Body of pancreas (tissue), 4 donors: ENCODE measurements around the gene PIP5KL1. TPM values are rescaled to one million over a fixed set of nuclear protein-coding genes. Genes with fewer than 3 reads are reported as not detected.

Experiments
- ATAC-seq: fragments of 150-250 bp; one replicate; pipeline ENCODE4 v1.9.1; 2016
- DNase-seq, 4 donors: peaks; one replicate each; pipeline ENCODE4 v3.0.0-alpha.2; 2019
- H3K27ac ChIP-seq, 4 donors: fragments of 200-600 bp; sonication (generic); 1 replicate in 3 of 4; 2 replicates in 1 of 4; pipeline versions ENCODE4 v1.5.1 to v1.6.1; 2016 to 2019; ENCODE audit warnings: mild to moderate bottlenecking in 1 of 4, mixed read lengths in 1 of 4, moderate library complexity in 1 of 4
- H3K27me3 ChIP-seq, 2 donors: fragments of 200-600 bp; sonication (generic); one replicate each; pipeline ENCODE4 v1.6.0; 2016; ENCODE audit warnings: mild to moderate bottlenecking in 1 of 2
- H3K36me3 ChIP-seq, 2 donors: fragments of 200-600 bp; sonication (generic); replicated peaks in 1 of 2; 2 replicates each; pipeline ENCODE4 v1.5.1; 2016; ENCODE audit warnings: low read depth in 2 of 2; ENCODE audit not compliant: insufficient read depth in 1 of 2
- H3K4me1 ChIP-seq: fragments of 200-600 bp; sonication (generic); one replicate; pipeline ENCODE4 v1.6.0; 2016
- H3K4me3 ChIP-seq, 2 donors: fragments of 200-600 bp; sonication (generic); 1 replicate in 1 of 2; 2 replicates in 1 of 2; pipeline ENCODE4 v1.5.1; 2016 to 2019
- H3K9me3 ChIP-seq, 3 donors: fragments of 200-600 bp; sonication (generic); 1 replicate in 2 of 3; 2 replicates in 1 of 3; pipeline ENCODE4 v1.5.1; 2016
- POLR2A ChIP-seq, 3 donors: fragments of 450-650 bp; IDR thresholded peaks; one replicate each; pipeline ENCODE4 v1.6.1; 2016; ENCODE audit warnings: antibody characterized with exemption in 3 of 3, mild to moderate bottlenecking in 2 of 3
- WGBS, 2 donors: methylation state at CpG; one replicate each; pipeline ENCODE4 v1.1.5; 2017; 5-methylcytosine and 5-hydroxymethylcytosine counted together
- intact Hi-C: fragments of 100-400 bp; cut with DNase I; formaldehyde crosslinking; loops from one replicate; pipeline ENCODE4 v1.15.1; 2023
- total RNA-seq, 2 donors: library from RNA; depleted of rRNA; stranded (reverse); fragments of >200 nt; gene quantifications; one replicate each; pipeline ENCODE4 v1.1.0, GENCODE V29; 2016
- TF ChIP-seq, protein P1 (sequence below), 7 experiments: fragments of 450-650 bp in 4 of 7; fragments of 200-600 bp in 3 of 7; sonication (generic) in 3 of 7; IDR thresholded peaks; one replicate each; pipeline ENCODE4 v1.5.1; 2016 to 2019; ENCODE audit warnings: antibody characterized with exemption in 7 of 7

Gene PIP5KL1
- total RNA-seq, 2 donors from 2014 or later: 1.3 to 2.6 TPM

- ATAC-seq: peak; percentile 45
- Histone ChIP-seq H3K9me3 (no peaks in the 10 kb centered on the region), H3K4me3 (no peak overlapping the region), H3K36me3 (no peaks in the 10 kb centered on the region), H3K27me3 (no peaks in the 10 kb centered on the region), H3K4me1 (peaks cover 35% of the 10 kb centered on the region), H3K27ac (no peak overlapping the region)
- TF ChIP-seq, protein P1, sequence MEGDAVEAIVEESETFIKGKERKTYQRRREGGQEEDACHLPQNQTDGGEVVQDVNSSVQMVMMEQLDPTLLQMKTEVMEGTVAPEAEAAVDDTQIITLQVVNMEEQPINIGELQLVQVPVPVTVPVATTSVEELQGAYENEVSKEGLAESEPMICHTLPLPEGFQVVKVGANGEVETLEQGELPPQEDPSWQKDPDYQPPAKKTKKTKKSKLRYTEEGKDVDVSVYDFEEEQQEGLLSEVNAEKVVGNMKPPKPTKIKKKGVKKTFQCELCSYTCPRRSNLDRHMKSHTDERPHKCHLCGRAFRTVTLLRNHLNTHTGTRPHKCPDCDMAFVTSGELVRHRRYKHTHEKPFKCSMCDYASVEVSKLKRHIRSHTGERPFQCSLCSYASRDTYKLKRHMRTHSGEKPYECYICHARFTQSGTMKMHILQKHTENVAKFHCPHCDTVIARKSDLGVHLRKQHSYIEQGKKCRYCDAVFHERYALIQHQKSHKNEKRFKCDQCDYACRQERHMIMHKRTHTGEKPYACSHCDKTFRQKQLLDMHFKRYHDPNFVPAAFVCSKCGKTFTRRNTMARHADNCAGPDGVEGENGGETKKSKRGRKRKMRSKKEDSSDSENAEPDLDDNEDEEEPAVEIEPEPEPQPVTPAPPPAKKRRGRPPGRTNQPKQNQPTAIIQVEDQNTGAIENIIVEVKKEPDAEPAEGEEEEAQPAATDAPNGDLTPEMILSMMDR (IDR thresholded peaks at IDR 0.05): no peak
- TF ChIP-seq POLR2A (IDR thresholded peaks at IDR 0.05): no peak
- DNase-seq: peak; percentile 68 to 89 (median 78)
- 4% methylated on average over 18 to 39 of the region's 56 CpGs for WGBS, 2 donors
- intact Hi-C loops: no loop called here
These were observed 3.2 kb downstream of the PIP5KL1 start for GRCh38 chr9:127927201-127927987.

DNA sequence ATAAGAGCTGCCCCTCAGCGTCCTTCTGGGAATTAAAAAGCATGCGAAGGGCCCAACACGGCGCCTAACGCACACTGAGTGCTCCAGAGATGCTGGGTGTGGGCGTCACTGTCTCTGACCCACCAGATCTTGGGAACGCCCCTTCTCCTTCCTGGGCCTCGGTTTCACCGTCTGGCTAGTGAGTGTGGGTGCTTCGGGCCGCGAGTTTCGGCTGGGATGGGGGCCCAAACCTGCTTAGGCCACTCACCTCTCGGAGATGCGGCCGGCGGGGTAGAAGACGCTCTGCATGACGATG is 3.7 kb downstream of the PIP5KL1 start:
- Histone ChIP-seq H3K4me1 (peaks cover 37% of the 10 kb centered on the region), H3K27me3 (no peaks in the 10 kb centered on the region), H3K9me3 (no peaks in the 10 kb centered on the region), H3K27ac (no peak overlapping the region), H3K36me3 (no peaks in the 10 kb centered on the region), H3K4me3 (no peak overlapping the region)
- WGBS, 2 donors: 14 to 30% methylated on average over 12 to 19 of the region's 19 CpGs
- TF ChIP-seq, protein P1 (IDR thresholded peaks at IDR 0.05): no peak
- TF ChIP-seq POLR2A (IDR thresholded peaks at IDR 0.05): no peak
- ATAC-seq (no peak), DNase-seq (no peak)
- intact Hi-C loops: no loop called here

DNA sequence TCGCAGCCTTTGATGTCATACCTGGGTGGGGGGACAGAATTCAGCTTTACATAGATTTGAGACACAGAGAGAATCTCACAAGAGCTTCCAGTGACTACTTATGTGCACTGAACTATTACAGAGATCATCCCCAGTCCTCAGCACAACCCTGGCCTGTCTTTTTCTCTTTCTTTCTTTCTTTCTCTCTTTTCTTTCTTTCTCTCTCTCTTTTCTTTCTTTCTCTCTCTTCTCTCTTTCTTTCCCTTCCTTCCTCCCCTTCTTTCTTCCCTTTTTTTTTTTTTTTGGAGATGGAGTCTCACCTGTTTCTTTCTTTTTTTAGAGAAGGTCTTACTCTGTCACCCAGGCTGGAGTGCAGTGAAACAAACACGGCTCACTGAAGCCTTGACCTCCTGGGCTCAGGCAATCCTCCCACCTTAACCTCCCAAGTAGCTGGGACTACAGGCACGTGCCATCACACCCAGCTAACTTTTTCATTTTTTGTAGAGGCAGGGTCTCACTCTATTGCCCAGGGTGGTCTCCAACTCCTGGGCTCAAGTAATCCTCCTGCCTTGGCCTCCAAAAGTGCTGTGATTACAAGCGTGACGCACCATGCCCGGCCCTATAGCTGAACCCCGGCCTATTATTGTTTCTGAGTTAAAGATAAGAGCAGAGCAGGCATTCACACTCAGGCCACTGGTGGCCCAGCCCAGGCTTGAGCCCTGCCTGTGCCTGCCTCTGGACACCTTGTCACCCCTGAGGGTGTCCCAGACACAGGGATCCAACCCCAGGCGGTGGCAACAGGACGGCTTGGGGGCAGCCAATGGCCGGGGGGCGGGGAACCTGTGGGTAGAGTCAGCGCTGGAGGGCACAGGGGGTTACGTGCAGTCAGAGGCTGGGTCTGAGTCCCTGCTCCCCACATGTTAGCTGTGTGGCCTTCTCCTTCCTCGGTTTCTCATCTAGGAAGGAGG is 4.3 kb downstream of the PIP5KL1 start:
- Histone ChIP-seq H3K4me3 (no peak overlapping the region), H3K27ac (no peak overlapping the region), H3K27me3 (no peaks in the 10 kb centered on the region), H3K36me3 (no peaks in the 10 kb centered on the region), H3K9me3 (no peaks in the 10 kb centered on the region), H3K4me1 (peaks cover 37% of the 10 kb centered on the region)
- ATAC-seq: no peak
- 78 to 88% methylated on average over 11 to 14 of the region's 14 CpGs for WGBS, 2 donors
- no peak for DNase-seq
- no peak for TF ChIP-seq POLR2A (IDR thresholded peaks at IDR 0.05)
- TF ChIP-seq, protein P1 (IDR thresholded peaks at IDR 0.05): no peak
- intact Hi-C loops: no loop called here

- intact Hi-C loops: loop anchor here (5.0 kb wide), 2 partner anchors 193 to 333 kb away; no protein-coding TSS in a partner anchor
- WGBS, 2 donors: 79 to 88% methylated on average over 20 of the region's 22 CpGs
- Histone ChIP-seq H3K4me3 (no peak overlapping the region), H3K4me1 (peaks cover 30% of the 10 kb centered on the region), H3K9me3 (no peaks in the 10 kb centered on the region), H3K36me3 (no peaks in the 10 kb centered on the region), H3K27ac (no peak overlapping the region), H3K27me3 (no peaks in the 10 kb centered on the region)
- TF ChIP-seq POLR2A (IDR thresholded peaks at IDR 0.05): no peak
- TF ChIP-seq, protein P1 (IDR thresholded peaks at IDR 0.05): no peak
- no peak for DNase-seq
- ATAC-seq: no peak
These were observed 5.7 kb downstream of the PIP5KL1 start for GRCh38 chr9:127924736-127925444.
